ENCODE measurements around the gene RAB11B.

DNA sequence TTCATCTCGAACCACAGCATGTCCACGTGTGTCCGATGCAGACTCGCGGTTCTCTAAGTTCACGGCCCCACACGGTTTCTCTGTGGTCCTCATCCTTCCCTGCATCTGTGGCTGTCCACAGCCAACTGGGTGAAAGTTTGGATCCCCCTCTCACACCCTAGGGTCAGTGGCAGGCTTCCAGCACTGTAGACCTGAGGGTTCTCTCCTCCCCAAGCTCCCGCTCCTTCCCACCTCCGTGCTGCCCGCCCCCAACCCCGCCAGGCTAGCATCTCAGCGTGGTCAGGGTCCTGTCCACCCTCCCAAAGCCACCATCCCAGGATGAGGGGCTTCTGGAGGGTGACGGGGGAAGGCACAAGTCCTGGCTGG lies 23.2 kb upstream of the RAB11B start:
- TF ChIP-seq EZH2 (IDR thresholded peaks at IDR 0.05; ENCODE audit: low read length, unreplicated experiment) (no peak), CTCF (conservative IDR thresholded peaks at IDR 0.05; ENCODE audit: low read depth, low read length) (no peak)

All from PC-3 (cell line).